Ascending aorta (tissue), 2 donors: ENCODE measurements around the gene AKT3. TPM values are rescaled to one million over a fixed set of nuclear protein-coding genes. Genes with fewer than 3 reads are reported as not detected.

Experiments used
- DNase-seq, 2 donors: peaks; one replicate each; pipeline ENCODE4 v3.0.0-alpha.2; 2019; ENCODE audit warnings: low spot score in 2 of 2
- H3K27ac ChIP-seq, 2 donors: fragments of 200-600 bp; sonication (generic); one replicate each; pipeline ENCODE4 v1.5.1; 2016 to 2017; ENCODE audit warnings: mild to moderate bottlenecking in 1 of 2
- H3K27me3 ChIP-seq: fragments of 200-600 bp; sonication (generic); one replicate; pipeline ENCODE4 v1.5.1; 2017
- H3K36me3 ChIP-seq, 2 donors: fragments of 200-600 bp; sonication (generic); one replicate each; pipeline ENCODE4 v1.5.1; 2016
- H3K4me1 ChIP-seq, 2 donors: fragments of 200-600 bp; sonication (generic); one replicate each; pipeline ENCODE4 v1.5.1; 2016 to 2017; ENCODE audit warnings: mild to moderate bottlenecking in 1 of 2
- H3K4me3 ChIP-seq, 2 donors: fragments of 200-600 bp; sonication (generic); one replicate each; pipeline ENCODE4 v1.5.1; 2016 to 2017; ENCODE audit warnings: mild to moderate bottlenecking in 1 of 2
- H3K9me3 ChIP-seq, 2 donors: fragments of 200-600 bp; sonication (generic); one replicate each; pipeline ENCODE4 v1.5.1; 2016
- intact Hi-C: fragments of 100-400 bp; cut with DNase I; formaldehyde crosslinking; loops from one replicate; pipeline ENCODE4 v1.15.1; 2023
- total RNA-seq: library from RNA; depleted of rRNA; stranded (reverse); fragments of >200 nt; gene quantifications from one replicate; pipeline ENCODE4 v1.1.0, GENCODE V29; 2016
- TF ChIP-seq, protein P1 (sequence below), 3 experiments: fragments of 200-600 bp in 2 of 3; fragments of 450-650 bp in 1 of 3; sonication (generic) in 2 of 3; IDR thresholded peaks; one replicate each; pipeline ENCODE4 v1.5.1; 2016 to 2019; ENCODE audit warnings: antibody characterized with exemption in 3 of 3, mild to moderate bottlenecking in 1 of 3, moderate library complexity in 1 of 3

AKT3 gene
- total RNA-seq, 1 donor from 2014 or later = 38.0 TPM

DNA sequence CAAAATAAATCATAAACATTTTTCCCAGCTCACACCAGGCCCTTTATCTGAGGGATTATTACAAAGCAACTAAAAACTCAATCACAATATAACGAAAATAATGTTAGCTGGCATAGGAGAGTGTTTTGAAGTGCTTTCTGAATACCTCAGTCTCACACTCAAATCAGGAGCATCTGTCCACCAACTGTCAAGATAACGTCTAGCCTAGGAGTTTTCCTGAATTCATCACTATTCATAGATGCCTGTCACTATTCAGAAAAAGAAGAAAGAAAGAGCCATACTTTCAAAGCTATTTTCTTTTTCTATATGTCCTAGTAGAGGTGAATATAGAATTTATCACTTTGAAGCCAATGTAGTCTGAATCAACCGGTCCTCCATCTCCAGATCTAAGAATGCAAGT is 127.0 kb downstream of the AKT3 start:
- Histone ChIP-seq H3K4me3 (no peak overlapping the region), H3K4me1 (peaks cover 0 to 19% of the 10 kb centered on the region in 2 donors), H3K9me3 (no peaks in the 10 kb centered on the region), H3K27me3 (no peaks in the 10 kb centered on the region), H3K36me3 (no peaks in the 10 kb centered on the region), H3K27ac (no peak overlapping the region)
- intact Hi-C loops = no loop called here
- TF ChIP-seq, protein P1, sequence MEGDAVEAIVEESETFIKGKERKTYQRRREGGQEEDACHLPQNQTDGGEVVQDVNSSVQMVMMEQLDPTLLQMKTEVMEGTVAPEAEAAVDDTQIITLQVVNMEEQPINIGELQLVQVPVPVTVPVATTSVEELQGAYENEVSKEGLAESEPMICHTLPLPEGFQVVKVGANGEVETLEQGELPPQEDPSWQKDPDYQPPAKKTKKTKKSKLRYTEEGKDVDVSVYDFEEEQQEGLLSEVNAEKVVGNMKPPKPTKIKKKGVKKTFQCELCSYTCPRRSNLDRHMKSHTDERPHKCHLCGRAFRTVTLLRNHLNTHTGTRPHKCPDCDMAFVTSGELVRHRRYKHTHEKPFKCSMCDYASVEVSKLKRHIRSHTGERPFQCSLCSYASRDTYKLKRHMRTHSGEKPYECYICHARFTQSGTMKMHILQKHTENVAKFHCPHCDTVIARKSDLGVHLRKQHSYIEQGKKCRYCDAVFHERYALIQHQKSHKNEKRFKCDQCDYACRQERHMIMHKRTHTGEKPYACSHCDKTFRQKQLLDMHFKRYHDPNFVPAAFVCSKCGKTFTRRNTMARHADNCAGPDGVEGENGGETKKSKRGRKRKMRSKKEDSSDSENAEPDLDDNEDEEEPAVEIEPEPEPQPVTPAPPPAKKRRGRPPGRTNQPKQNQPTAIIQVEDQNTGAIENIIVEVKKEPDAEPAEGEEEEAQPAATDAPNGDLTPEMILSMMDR (IDR thresholded peaks at IDR 0.05) = no peak
- DNase-seq = no peak

DNA sequence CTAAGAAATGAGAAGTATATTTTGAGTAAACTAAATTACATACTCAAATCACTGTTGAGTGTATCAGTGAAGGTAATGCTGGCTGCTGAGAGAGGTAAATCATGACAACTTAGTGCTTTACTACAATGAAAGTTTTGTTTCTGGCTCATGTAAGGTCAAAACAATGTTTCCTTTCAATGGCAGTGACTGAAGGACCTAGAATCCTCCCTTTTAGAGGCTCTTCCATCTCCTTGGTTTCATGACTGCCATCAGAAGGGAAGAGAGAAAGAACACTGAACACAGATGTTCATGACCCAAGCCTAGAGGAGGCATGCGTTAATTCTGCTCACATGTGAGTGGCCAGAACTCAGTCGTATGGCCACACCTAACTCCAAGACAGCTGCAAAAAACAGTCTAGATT is 130.6 kb downstream of the AKT3 start:
- intact Hi-C loops = no loop called here
- Histone ChIP-seq H3K27me3 (no peaks in the 10 kb centered on the region), H3K27ac (no peak overlapping the region), H3K4me3 (no peak overlapping the region), H3K36me3 (no peaks in the 10 kb centered on the region), H3K9me3 (no peaks in the 10 kb centered on the region), H3K4me1 (peaks cover 0 to 16% of the 10 kb centered on the region in 2 donors)
- no peak for DNase-seq
- TF ChIP-seq, protein P1 (IDR thresholded peaks at IDR 0.05) = no peak

DNA sequence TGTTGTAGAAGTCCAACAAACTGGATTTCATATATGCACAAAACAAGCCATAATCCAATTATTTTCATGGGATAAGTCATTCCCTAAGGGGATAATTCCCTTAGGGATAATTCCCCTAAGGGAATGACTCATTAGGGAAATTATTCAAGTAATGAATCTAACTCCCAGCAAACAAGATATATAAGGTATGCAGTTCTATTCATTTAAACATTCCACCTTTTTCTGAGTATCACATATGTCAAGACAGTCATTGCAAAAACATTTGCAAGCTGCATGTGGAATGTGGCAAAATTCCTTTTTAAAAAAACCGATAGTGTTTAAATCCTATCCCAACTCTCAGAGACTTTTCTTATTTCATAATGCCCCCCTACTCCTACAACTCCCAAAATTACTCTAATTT is 131.2 kb downstream of the AKT3 start:
- intact Hi-C loops = no loop called here
- Histone ChIP-seq H3K4me1 (peaks cover 0 to 17% of the 10 kb centered on the region in 2 donors), H3K9me3 (no peaks in the 10 kb centered on the region), H3K27me3 (no peaks in the 10 kb centered on the region), H3K4me3 (no peak overlapping the region), H3K36me3 (no peaks in the 10 kb centered on the region), H3K27ac (no peak overlapping the region)
- DNase-seq = no peak
- TF ChIP-seq, protein P1 (IDR thresholded peaks at IDR 0.05) = no peak

DNA sequence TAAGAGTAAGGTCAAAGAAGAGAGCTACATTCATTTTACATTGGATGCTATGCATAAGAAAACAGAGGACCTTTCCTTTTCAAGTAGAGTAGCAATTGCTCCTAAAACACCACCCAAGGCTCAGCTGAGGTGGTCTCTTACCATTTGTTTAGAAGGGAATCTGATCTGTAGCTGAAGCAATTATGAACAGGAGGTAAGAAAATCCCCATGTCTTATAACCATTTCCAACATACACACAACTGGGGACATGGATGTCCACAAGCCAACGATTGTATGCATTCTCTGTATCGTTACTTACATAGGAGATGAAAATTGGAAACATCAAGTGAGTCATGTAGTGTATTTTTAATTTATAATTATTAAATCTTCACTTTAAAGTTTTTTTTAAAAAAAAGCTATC is 132.0 kb downstream of the AKT3 start:
- H3K4me1 ChIP-seq = peaks cover 0 to 16% of the 10 kb centered on the region in 2 donors
- intact Hi-C loops = no loop called here
- TF ChIP-seq, protein P1 (IDR thresholded peaks at IDR 0.05) = no peak

DNA sequence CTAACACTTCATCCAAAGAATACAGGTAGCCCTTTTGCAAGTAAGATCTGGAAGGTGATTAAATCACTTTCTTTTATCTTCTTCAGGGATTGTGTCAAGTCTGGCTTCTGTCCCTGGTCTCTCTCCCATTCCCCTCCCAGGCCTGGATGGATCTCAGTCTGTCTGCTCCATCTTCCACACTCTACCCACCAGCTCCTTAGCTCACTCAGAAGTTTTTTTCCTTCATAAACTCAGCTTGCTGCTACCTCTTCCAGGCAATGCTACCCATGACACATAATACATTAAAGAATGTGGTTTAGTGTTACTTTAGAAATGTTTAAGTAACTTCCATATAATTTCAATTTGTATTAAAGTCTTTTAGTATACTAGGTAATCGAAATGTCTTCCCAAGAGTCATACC is 133.1 kb downstream of the AKT3 start:
- H3K27ac ChIP-seq = no peak overlapping the region
- no peaks in the 10 kb centered on the region for H3K27me3 ChIP-seq
- no peaks in the 10 kb centered on the region for H3K36me3 ChIP-seq
- intact Hi-C loops = no loop called here
- H3K9me3 ChIP-seq = no peaks in the 10 kb centered on the region
- TF ChIP-seq, protein P1 (IDR thresholded peaks at IDR 0.05) = no peak
- no peak for DNase-seq
- H3K4me1 ChIP-seq = peaks cover 0 to 17% of the 10 kb centered on the region in 2 donors
- H3K4me3 ChIP-seq = no peak overlapping the region

More for the DNA sequence above, 132.0 kb downstream of the AKT3 start:
- no peaks in the 10 kb centered on the region for H3K9me3 ChIP-seq
- no peak overlapping the region for H3K27ac ChIP-seq
- DNase-seq = no peak
- H3K27me3 ChIP-seq = no peaks in the 10 kb centered on the region
- H3K36me3 ChIP-seq = no peaks in the 10 kb centered on the region
- H3K4me3 ChIP-seq = no peak overlapping the region

DNA sequence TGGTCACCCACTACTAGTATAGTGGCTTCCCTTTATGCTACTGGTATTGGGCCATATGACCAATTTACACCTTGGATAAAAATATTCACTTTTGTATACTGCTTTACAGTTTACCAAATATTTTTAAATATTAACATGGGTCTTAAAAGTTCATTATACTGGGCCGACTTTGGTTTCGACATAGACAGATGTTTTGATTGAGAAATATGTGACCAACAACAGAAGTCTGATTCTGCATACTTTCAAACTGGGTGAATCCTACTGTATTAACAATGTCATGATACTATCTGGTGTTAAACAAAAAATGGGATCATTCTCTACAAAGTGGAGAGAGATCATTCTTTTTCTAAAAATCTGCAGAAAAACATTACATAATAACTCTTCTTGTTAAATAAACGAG is 134.8 kb downstream of the AKT3 start:
- no peak overlapping the region for H3K4me3 ChIP-seq
- no peaks in the 10 kb centered on the region for H3K36me3 ChIP-seq
- H3K4me1 ChIP-seq = peaks cover 3 to 21% of the 10 kb centered on the region in 2 donors
- TF ChIP-seq, protein P1 (IDR thresholded peaks at IDR 0.05) = no peak
- H3K27me3 ChIP-seq = no peaks in the 10 kb centered on the region
- no peaks in the 10 kb centered on the region for H3K9me3 ChIP-seq
- no peak overlapping the region for H3K27ac ChIP-seq
- DNase-seq = no peak
- intact Hi-C loops = no loop called here
